NCI-H526 (cell line): ENCODE data around the gene GPR108.
"Not testable (repeated sequence)": the region's sequence is repeated elsewhere in the genome, so short reads cannot be mapped to it uniquely, and the experiment has no call there.

Experiments
- DNase-seq, 2 experiments: peaks; one replicate each; lab custom pipeline; 2025; lab: John Stamatoyannopoulos, UW

GPR108 gene

GRCh38 chr19:6761053-6761676 lies 23.8 kb upstream of the GPR108 start:
- no peak for DNase-seq

GRCh38 chr19:6760606-6761005 lies 23.2 kb upstream of the GPR108 start:
- DNase-seq = no peak

GRCh38 chr19:6754653-6755463 lies 17.5 kb upstream of the GPR108 start:
- DNase-seq = no peak

GRCh38 chr19:6754136-6754535 lies 16.8 kb upstream of the GPR108 start:
- no peak for DNase-seq

GRCh38 chr19:6753178-6754031 lies 16.0 kb upstream of the GPR108 start:
- DNase-seq = peak in 1 of 2 experiments; percentile 74

GRCh38 chr19:6752256-6753177 lies 15.1 kb upstream of the GPR108 start:
- no peak for DNase-seq

- no peak for DNase-seq
These were observed 13.8 kb upstream of the GPR108 start for GRCh38 chr19:6751189-6751588.

- DNase-seq = no peak
These were observed 12.7 kb upstream of the GPR108 start for GRCh38 chr19:6750062-6750461.

GRCh38 chr19:6748543-6748942 lies 11.2 kb upstream of the GPR108 start:
- DNase-seq = not testable (repeated sequence)

GRCh38 chr19:6745965-6746364 lies 8.6 kb upstream of the GPR108 start:
- no peak for DNase-seq

GRCh38 chr19:6744381-6745301 lies 7.3 kb upstream of the GPR108 start:
- no peak for DNase-seq

GRCh38 chr19:6743714-6744380 lies 6.5 kb upstream of the GPR108 start:
- DNase-seq = no peak

GRCh38 chr19:6743066-6743465 lies 5.7 kb upstream of the GPR108 start:
- no peak for DNase-seq

GRCh38 chr19:6740589-6741343 lies 3.4 kb upstream of the GPR108 start:
- DNase-seq = peak in 1 of 2 experiments; percentile 43

GRCh38 chr19:6739883-6740588 lies 2.7 kb upstream of the GPR108 start:
- peak in 1 of 2 experiments; percentile 48 for DNase-seq

GRCh38 chr19:6739390-6739882 lies 2.1 kb upstream of the GPR108 start, which contains the start of gene TRIP10:
Gene TRIP10 (plus strand): TSS chr19:6739680. CDS start chr19:6739762, 82 bp downstream.
- DNase-seq = peak in 1 of 2 experiments; percentile 74

- no peak for DNase-seq
These were observed 1.5 kb upstream of the GPR108 start for GRCh38 chr19:6738787-6739389.
